Breast epithelium (tissue), 3 donors: ENCODE measurements around the gene ST8SIA5.

Source experiments
- CTCF ChIP-seq, 3 donors: fragments of 450-650 bp; IDR thresholded peaks; one replicate each; pipeline ENCODE4 v1.5.1; 2016 to 2017; ENCODE audit warnings: antibody characterized with exemption in 3 of 3, mild to moderate bottlenecking in 3 of 3, moderate library complexity in 3 of 3
- POLR2A ChIP-seq: fragments of 450-650 bp; IDR thresholded peaks from one replicate; pipeline ENCODE4 v1.6.1; 2016; ENCODE audit warnings: antibody characterized with exemption, mild to moderate bottlenecking, moderate library complexity

GRCh38 chr18:46622999-46623398, 133.9 kb downstream of the ST8SIA5 start:
- TF ChIP-seq CTCF (IDR thresholded peaks at IDR 0.05) (no peak), POLR2A (no peak)
